Ishikawa (cell line): Measurements from ENCODE around the gene SLC7A11.

Experiments
- CEBPB ChIP-seq: IDR thresholded peaks from 2 replicates; pipeline ENCODE4 v1.6.1; 2012
- CREB1 ChIP-seq: IDR thresholded peaks from 2 replicates; pipeline ENCODE4 v1.6.1; 2012; ENCODE audit warnings: low read depth
- EGR1 ChIP-seq: IDR thresholded peaks from 2 replicates; pipeline ENCODE4 v1.6.1; 2012
- EP300 ChIP-seq: IDR thresholded peaks from 2 replicates; pipeline ENCODE4 v1.6.1; 2012; ENCODE audit warnings: borderline replicate concordance
- FOXM1 ChIP-seq: IDR thresholded peaks from 2 replicates; pipeline ENCODE4 v1.6.1; 2012; ENCODE audit warnings: low read depth, borderline replicate concordance
- MAX ChIP-seq: IDR thresholded peaks from 2 replicates; pipeline ENCODE4 v1.6.1; 2012
- NFIC ChIP-seq: IDR thresholded peaks from 2 replicates; pipeline ENCODE4 v1.6.1; 2012
- RAD21 ChIP-seq: IDR thresholded peaks from 2 replicates; pipeline ENCODE4 v1.6.1; 2012; ENCODE audit warnings: low read depth
- TAF1 ChIP-seq: IDR thresholded peaks from 2 replicates; pipeline ENCODE4 v1.6.1; 2012; ENCODE audit warnings: low read depth, mild to moderate bottlenecking
- TCF12 ChIP-seq: IDR thresholded peaks from 2 replicates; pipeline ENCODE4 v1.6.1; 2012; ENCODE audit warnings: low read depth
- TEAD4 ChIP-seq: IDR thresholded peaks from 2 replicates; pipeline ENCODE4 v1.6.1; 2012
- USF1 ChIP-seq: IDR thresholded peaks from 2 replicates; pipeline ENCODE4 v1.6.1; 2012
- YY1 ChIP-seq: IDR thresholded peaks from 2 replicates; pipeline ENCODE4 v1.6.1; 2012; ENCODE audit warnings: low read depth
- ZBTB7A ChIP-seq: IDR thresholded peaks from 2 replicates; pipeline ENCODE4 v1.6.1; 2012; ENCODE audit warnings: low read depth
- TF ChIP-seq, protein P1 (sequence below): IDR thresholded peaks from 2 replicates; pipeline ENCODE4 v1.6.1; 2012; ENCODE audit warnings: low read depth, mild to moderate bottlenecking

SLC7A11 gene

DNA sequence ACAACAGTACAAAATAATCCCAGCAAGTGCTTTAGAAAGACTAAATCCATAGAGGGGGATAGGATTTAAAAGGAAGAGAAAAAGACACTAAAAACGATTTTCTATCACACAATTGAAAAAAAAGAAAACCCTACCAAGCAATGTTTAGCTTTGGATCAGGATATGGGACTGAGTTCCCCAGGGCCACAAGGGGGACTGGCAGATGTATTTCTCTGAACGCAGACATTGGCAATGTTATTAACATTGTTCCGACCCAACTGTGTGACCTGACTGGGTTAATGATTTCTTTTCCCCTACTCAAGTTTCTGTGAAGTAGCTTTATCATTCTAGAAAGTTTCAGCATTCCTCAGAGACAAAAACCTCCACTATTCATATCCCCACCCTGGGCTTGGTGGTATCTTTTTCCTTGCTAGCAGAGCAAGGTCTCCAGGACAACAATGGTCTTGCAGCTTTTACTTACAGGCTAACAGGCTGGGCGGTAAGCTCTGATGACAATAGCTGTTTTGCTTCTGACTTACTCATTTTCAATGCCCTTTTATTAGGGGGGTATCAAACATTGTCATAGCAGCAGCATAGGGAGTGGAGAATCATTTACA lies 25.8 kb downstream of the SLC7A11 start:
- TF ChIP-seq EGR1: no peak
- TF ChIP-seq, protein P1, sequence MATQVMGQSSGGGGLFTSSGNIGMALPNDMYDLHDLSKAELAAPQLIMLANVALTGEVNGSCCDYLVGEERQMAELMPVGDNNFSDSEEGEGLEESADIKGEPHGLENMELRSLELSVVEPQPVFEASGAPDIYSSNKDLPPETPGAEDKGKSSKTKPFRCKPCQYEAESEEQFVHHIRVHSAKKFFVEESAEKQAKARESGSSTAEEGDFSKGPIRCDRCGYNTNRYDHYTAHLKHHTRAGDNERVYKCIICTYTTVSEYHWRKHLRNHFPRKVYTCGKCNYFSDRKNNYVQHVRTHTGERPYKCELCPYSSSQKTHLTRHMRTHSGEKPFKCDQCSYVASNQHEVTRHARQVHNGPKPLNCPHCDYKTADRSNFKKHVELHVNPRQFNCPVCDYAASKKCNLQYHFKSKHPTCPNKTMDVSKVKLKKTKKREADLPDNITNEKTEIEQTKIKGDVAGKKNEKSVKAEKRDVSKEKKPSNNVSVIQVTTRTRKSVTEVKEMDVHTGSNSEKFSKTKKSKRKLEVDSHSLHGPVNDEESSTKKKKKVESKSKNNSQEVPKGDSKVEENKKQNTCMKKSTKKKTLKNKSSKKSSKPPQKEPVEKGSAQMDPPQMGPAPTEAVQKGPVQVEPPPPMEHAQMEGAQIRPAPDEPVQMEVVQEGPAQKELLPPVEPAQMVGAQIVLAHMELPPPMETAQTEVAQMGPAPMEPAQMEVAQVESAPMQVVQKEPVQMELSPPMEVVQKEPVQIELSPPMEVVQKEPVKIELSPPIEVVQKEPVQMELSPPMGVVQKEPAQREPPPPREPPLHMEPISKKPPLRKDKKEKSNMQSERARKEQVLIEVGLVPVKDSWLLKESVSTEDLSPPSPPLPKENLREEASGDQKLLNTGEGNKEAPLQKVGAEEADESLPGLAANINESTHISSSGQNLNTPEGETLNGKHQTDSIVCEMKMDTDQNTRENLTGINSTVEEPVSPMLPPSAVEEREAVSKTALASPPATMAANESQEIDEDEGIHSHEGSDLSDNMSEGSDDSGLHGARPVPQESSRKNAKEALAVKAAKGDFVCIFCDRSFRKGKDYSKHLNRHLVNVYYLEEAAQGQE: no peak
- no peak for TF ChIP-seq CEBPB
- TF ChIP-seq EP300: no peak
- TF ChIP-seq TAF1: no peak
- TF ChIP-seq NFIC: no peak
- TF ChIP-seq TEAD4: no peak
- no peak for TF ChIP-seq USF1
- no peak for TF ChIP-seq FOXM1
- no peak for TF ChIP-seq ZBTB7A
- no peak for TF ChIP-seq YY1
- no peak for TF ChIP-seq MAX
- no peak for TF ChIP-seq CREB1
- TF ChIP-seq RAD21: no peak
- no peak for TF ChIP-seq TCF12

DNA sequence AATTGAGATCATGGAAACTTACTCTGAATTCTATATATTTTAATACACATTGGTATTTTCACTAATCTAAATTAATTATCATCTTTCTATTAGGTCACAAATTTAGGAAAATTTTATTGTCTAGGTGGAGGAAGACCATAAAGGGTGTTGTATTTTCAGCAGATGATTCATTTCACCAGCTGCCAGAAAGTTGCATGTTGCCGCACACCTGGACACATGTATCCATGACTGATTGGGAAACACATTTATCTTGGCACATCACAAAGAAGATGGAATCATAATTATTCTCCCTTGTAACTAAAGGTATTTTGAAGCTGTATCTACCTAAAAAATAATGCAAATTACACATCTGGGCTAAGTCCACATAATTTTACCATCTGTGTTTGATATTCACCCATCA lies 33.1 kb downstream of the SLC7A11 start:
- no peak for TF ChIP-seq USF1
- TF ChIP-seq CREB1: no peak
- TF ChIP-seq NFIC: no peak
- no peak for TF ChIP-seq ZBTB7A
- TF ChIP-seq TEAD4: no peak
- TF ChIP-seq FOXM1: no peak
- TF ChIP-seq EGR1: no peak
- TF ChIP-seq MAX: no peak
- TF ChIP-seq TAF1: no peak
- TF ChIP-seq RAD21: no peak
- TF ChIP-seq TCF12: no peak
- no peak for TF ChIP-seq CEBPB
- TF ChIP-seq, protein P1: no peak
- no peak for TF ChIP-seq YY1
- TF ChIP-seq EP300: no peak

DNA sequence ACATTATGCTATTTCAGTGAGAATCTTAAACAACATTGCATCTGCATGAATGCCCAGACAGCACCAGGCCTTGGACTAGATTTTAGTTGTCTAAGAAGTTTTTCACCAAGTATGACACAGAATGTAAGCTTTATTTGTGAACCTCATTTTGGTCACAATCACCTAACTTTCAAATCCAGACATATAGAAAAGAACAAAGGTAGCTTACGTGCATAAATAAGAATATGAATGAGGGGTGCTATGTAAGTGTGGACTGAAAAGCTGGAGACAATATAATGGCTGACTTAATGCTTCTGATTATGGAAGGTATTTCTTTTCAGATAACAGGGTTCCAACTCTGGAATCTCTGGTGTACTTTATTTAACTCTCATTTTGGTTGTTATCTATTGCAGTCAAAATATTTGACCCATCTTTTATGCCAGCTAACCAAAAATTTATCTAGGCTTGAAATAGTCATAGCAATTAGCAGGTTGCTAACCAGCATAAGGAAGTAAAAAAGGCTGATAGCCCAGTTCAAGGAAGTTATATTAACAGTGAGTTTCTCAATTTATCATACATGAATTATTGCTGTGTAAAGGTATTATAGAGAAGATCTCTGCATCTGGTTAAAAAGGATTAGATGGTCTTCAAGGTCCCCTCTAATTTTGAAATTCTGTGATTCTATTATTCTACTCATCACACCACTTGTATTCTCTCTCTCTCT lies 36.5 kb downstream of the SLC7A11 start:
- no peak for TF ChIP-seq YY1
- no peak for TF ChIP-seq EGR1
- TF ChIP-seq ZBTB7A: no peak
- TF ChIP-seq, protein P1: no peak
- no peak for TF ChIP-seq TCF12
- TF ChIP-seq TEAD4: no peak
- TF ChIP-seq NFIC: no peak
- no peak for TF ChIP-seq CEBPB
- TF ChIP-seq TAF1: no peak
- TF ChIP-seq RAD21: no peak
- TF ChIP-seq MAX: no peak
- no peak for TF ChIP-seq USF1
- no peak for TF ChIP-seq EP300
- TF ChIP-seq CREB1: no peak
- TF ChIP-seq FOXM1: no peak
